HT-29 (cell line): Measurements from ENCODE around the gene RAB26. TPM values are rescaled to one million over a fixed set of nuclear protein-coding genes. Genes with fewer than 3 reads are reported as not detected.
"Not testable (repeated sequence)": the region's sequence is repeated elsewhere in the genome, so short reads cannot be mapped to it uniquely, and the experiment has no call there.

ENCODE experiments used
- DNase-seq: peaks from one replicate; pipeline ENCODE4 v3.0.0-alpha.2; 2015; ENCODE audit warnings: low spot score
- small RNA-seq: library from RNA; depleted of rRNA; stranded (forward); fragments of <200 nt; gene quantifications from one replicate; pipeline ENCODE3, GENCODE V24; 2014
- total RNA-seq: library from RNA; depleted of rRNA; stranded (reverse); fragments of >200 nt; shearing (Covaris generic); gene quantifications from 2 replicates; pipeline ENCODE4 v1.2.3, GENCODE V29; 2014; rRNA removed

The RAB26 gene
- total RNA-seq, 1 experiment from 2014 or later, result 24.9 TPM

GRCh38 chr16:2196162-2196980, 47.9 kb downstream of the RAB26 start, which contains the start of gene CASKIN1:
Gene CASKIN1 (minus strand): TSS chr16:2196605. CDS start chr16:2196432, 173 bp downstream.
- no peak for DNase-seq

DNA sequence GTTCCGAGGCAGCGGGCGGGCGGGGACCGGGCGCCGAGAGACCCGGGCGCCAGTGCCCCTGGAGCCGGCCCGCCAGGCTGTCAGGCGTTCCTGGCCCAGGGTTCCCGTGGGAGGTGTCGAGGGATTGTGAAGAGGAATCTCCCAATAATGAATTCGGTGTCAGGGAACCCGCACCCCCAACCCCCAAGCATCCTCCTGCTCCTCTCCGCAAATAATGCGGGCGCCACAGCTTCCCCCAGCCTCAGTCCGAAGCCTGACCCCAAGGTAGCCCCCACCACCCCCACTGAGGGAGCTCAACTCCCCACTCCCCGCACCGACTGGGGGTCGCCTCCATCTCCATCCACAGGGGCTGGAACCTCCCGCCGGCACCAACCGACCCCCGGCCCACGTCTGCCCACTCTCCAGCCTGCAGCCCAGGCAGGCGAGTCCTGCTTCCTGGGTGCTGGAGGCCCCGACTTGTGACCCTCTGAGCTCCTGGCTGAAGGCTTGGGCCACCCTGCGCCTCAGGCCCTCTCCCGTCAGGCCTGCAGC, 48.6 kb downstream of the RAB26 start:
- no peak for DNase-seq

- DNase-seq, result no peak
Observed at GRCh38 chr16:2197765-2198164, 49.3 kb downstream of the RAB26 start.

DNA sequence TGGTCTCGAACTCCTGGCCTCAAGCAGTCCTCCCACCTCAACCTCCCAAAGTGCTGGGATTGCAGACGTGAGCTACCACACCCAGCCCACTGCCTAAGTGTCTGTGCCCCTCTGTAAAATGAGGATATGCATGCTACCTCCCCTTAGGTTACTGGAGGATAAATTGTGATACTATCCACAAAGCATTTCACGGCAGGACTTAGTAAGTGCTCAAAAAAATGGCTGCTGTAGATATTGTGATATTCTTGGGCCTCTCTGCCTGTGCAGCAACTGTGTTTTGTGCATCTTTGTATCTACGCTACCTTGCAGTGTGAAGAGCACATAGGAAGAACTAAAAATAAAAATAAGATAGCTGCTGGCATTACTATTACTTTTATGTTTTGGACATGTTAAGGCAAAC, 49.9 kb downstream of the RAB26 start:
- no peak for DNase-seq

DNA sequence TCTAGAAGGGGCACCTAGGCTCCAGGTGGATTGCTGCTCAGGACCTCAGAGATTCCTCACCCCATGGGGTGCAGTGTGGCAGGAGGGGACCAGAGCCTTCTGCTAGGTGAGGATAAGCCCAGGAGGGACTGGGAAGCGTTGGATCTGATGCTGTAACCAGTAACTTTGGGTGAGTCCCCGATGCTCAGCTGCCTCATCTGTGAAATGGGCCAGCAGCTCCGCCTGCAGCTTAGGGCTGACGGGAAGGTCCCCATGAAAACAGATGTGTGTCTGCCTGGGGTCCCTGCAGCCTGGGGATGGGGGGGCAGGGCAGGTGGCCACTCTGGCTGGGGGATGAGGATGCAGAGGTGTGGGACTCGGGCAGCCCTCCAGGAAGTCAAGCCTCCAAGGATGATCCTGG, 50.7 kb downstream of the RAB26 start:
- no peak for DNase-seq

DNA sequence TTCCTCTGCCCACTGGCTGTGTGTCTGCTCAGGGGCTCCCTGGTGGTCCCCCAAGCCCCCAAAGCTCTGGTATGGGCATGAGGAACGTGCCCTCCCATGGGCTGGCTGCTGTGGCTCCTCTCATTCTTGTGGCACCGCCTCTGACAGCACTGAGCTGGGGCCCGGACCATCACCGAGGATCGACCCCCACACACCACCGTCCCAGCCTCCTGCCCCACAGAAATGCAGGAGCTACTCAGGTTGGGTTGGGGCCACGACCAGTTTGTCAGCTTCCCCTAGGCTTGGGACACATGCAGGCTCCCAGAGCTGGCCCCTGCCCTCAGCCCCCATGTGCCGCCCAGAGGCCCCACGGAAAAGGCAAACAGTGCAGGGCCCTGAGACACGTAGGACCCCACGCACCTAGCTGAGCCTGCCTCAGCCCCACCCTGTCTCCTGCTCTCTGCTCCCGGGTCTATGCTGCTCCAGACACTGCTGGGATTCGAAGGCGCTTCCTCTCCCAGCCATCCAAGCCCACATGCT, 51.3 kb downstream of the RAB26 start:
- DNase-seq, result no peak

DNA sequence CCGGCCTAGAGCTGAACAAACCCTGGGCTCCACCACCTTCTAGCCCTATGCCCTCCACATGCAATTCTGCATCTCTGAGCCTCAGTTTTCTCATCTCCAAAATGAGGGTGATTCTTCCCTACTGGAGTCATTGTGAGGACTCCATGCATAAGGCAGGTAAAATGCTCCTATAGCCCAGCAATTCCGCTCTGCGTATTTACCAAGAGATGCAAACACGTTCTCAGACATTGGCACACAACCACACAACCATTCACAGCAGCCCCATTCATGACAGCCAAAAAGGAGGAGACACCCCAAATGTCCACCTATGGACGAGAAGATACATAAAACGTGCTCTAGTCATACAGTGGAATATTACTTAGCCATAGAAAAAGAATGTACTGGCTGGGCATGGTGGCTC, 51.9 kb downstream of the RAB26 start:
- DNase-seq, result no peak

- not testable (repeated sequence) for DNase-seq
Observed at GRCh38 chr16:2203119-2203688, 54.8 kb downstream of the RAB26 start.

Small RNA genes within 50 kb of the gene (small RNA-seq; reads per million reads assigned to genes)
- gene MIR3180-5 (not detected), gene MIR4516 (not detected), gene RF00019 (not detected), gene SNORD60 (not detected)

Other genes starting within 250 kb of the RAB26 start
- not detected in 2 replicates for gene HS3ST6, start 230.2 kb upstream of the RAB26 start, total RNA-seq
- gene MSRB1, start 205.4 kb upstream of the RAB26 start, total RNA-seq, result 31.7 and 35.7 TPM in 2 replicates
- gene RPL3L, start 193.9 kb upstream of the RAB26 start, total RNA-seq, result not detected in 2 replicates
- gene NDUFB10, start 189.1 kb upstream of the RAB26 start, total RNA-seq, result 415 and 426 TPM in 2 replicates
- gene RPS2, start 183.8 kb upstream of the RAB26 start, total RNA-seq, result 4,154 and 4,232 TPM in 2 replicates
- not detected in 2 replicates for gene RNF151, start 181.8 kb upstream of the RAB26 start, total RNA-seq
- gene TBL3, start 176.6 kb upstream of the RAB26 start, total RNA-seq, result 134 and 140 TPM in 2 replicates
- gene NOXO1, start 167.2 kb upstream of the RAB26 start, total RNA-seq, result 141 and 161 TPM in 2 replicates
- 51.7 and 70.3 TPM in 2 replicates for gene GFER, start 164.4 kb upstream of the RAB26 start, total RNA-seq
- gene SYNGR3, start 158.7 kb upstream of the RAB26 start, total RNA-seq, result 1.9 and 2.3 TPM in 2 replicates
- gene ZNF598, start 138.8 kb upstream of the RAB26 start, total RNA-seq, result 42.9 and 49.0 TPM in 2 replicates
- 0.91 and 2.7 TPM in 2 replicates for gene NPW, start 128.8 kb upstream of the RAB26 start, total RNA-seq
- 258 and 259 TPM in 2 replicates for gene NHERF2, start 121.7 kb upstream of the RAB26 start, total RNA-seq
- 157 and 215 TPM in 2 replicates for gene NTHL1, start 100.8 kb upstream of the RAB26 start, total RNA-seq
- 75.1 and 85.0 TPM in 2 replicates for gene TSC2, start 100.6 kb upstream of the RAB26 start, total RNA-seq
- 72.1 and 74.7 TPM in 2 replicates for gene PKD1, start 12.7 kb upstream of the RAB26 start, total RNA-seq
- 166 and 170 TPM in 2 replicates for gene TRAF7, start 7.2 kb downstream of the RAB26 start, total RNA-seq
- 0.08 and 2.5 TPM in 2 replicates for gene CASKIN1, start 48.0 kb downstream of the RAB26 start, total RNA-seq
- 98.9 and 117 TPM in 2 replicates for gene MLST8, start 56.8 kb downstream of the RAB26 start, total RNA-seq
- 33.6 and 34.6 TPM in 2 replicates for gene BRICD5, start 62.2 kb downstream of the RAB26 start, total RNA-seq
- 82.0 and 98.7 TPM in 2 replicates for gene PGP, start 66.2 kb downstream of the RAB26 start, total RNA-seq
- gene E4F1, start 75.0 kb downstream of the RAB26 start, total RNA-seq, result 83.8 and 87.2 TPM in 2 replicates
- 0.99 and 3.1 TPM in 2 replicates for gene DNASE1L2, start 87.8 kb downstream of the RAB26 start, total RNA-seq
- gene ECI1, start 103.0 kb downstream of the RAB26 start, total RNA-seq, result 160 and 162 TPM in 2 replicates
- 213 and 226 TPM in 2 replicates for gene RNPS1, start 119.5 kb downstream of the RAB26 start, total RNA-seq
- gene ABCA3, start 192.1 kb downstream of the RAB26 start, total RNA-seq, result under 0.01 and 2.5 TPM in 2 replicates